Measurements from ENCODE around the gene PPP2R3C. TPM values are rescaled to one million over a fixed set of nuclear protein-coding genes. Genes with fewer than 3 reads are reported as not detected.

The PPP2R3C gene
- total RNA-seq, 2 experiments from 2014 or later, result 48.9 to 51.8 TPM

DNA sequence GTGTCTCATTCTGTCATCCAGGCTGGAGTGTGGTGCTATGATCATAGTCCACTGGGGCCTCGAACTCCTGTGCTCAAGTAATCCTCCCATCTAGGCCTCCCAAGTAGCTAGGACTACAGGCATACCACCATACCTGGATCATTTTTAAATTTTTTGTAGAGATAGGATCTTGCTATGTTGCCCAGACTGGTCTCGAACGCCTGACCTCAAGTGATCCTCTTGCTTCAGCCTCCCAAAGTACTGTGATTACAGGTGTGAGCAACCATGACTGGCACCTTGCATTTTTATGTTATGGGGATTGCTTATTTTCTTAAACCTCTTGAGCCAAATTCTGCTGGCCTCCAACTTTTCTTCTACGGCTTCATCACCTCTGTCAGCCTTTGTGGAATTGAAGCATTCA is 27.4 kb upstream of the PPP2R3C start:
- H3K4me1 Mint-ChIP-seq (ENCODE audit: low read depth), result peaks cover 17% of the 10 kb centered on the region
- no peak overlapping the region for H3K4me3 Mint-ChIP-seq
- H3K27ac Mint-ChIP-seq, result no peak overlapping the region
- no peaks in the 10 kb centered on the region for H3K27me3 Mint-ChIP-seq
- ChIA-PET CTCF (interaction anchor here (1.0 kb wide), 1 partner anchor 8 kb away, joined by 3 read pairs; no protein-coding TSS in a partner anchor), POLR2A (no interaction called here)
- intact Hi-C loops (cut with micrococcal nuclease), result no loop called here
- no peaks in the 10 kb centered on the region for H3K9me3 Mint-ChIP-seq
- DNase-seq, result no peak
- peaks cover 23% of the 10 kb centered on the region for H3K36me3 Mint-ChIP-seq

DNA sequence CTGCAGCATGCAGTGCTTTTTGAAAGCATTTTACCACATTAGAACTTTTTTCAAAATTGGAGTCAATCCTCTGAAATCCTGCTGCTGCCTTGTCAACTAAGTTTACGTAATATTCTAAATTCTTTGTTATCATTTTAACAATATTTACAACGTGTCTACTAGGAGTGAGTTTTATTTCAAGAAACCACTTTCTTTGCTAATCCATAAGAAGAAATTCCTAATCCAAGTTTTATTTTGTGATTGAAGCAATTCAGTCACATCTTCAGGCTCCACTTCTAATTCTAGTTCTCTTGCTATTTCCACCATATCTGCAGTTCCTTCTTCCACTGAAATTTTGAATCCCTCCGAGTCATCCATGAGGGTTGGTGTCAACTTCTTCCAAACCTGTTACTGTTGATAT is 25.9 kb upstream of the PPP2R3C start:
- H3K27me3 Mint-ChIP-seq, result no peaks in the 10 kb centered on the region
- intact Hi-C loops (cut with micrococcal nuclease), result no loop called here
- POLR2A ChIA-PET, result no interaction called here
- peaks cover 16% of the 10 kb centered on the region for H3K4me1 Mint-ChIP-seq (ENCODE audit: low read depth)
- H3K4me3 Mint-ChIP-seq, result no peak overlapping the region
- H3K27ac Mint-ChIP-seq, result no peak overlapping the region
- CTCF ChIA-PET, result interaction anchor here (1.0 kb wide), 1 partner anchor 274 kb away, joined by 3 read pairs; no protein-coding TSS in a partner anchor
- peaks cover 18% of the 10 kb centered on the region for H3K36me3 Mint-ChIP-seq
- no peaks in the 10 kb centered on the region for H3K9me3 Mint-ChIP-seq
- DNase-seq, result no peak

DNA sequence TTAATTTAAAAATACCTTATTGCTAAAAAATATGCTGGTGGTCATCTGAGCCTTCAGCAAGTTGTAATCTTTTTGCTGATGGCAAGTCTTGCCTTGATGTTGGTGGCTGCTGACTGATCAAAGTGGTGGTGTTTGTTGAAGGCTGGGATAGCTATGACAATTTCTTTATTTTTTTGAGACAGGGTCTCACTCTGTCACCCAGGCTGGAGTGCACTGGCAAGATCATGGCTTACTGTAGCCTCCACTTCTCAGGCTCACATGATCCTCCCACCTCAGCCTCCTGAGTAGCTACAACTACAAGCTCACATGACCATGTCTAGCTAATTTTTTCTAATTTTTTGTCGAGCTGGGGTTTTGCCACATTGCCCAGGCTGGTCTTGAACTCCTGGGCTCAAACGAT is 25.4 kb upstream of the PPP2R3C start:
- intact Hi-C loops (cut with micrococcal nuclease), result no loop called here
- H3K9me3 Mint-ChIP-seq, result no peaks in the 10 kb centered on the region
- POLR2A ChIA-PET, result no interaction called here
- no peak overlapping the region for H3K27ac Mint-ChIP-seq
- H3K4me3 Mint-ChIP-seq, result no peak overlapping the region
- H3K27me3 Mint-ChIP-seq, result no peaks in the 10 kb centered on the region
- CTCF ChIA-PET, result interaction anchor here (1.0 kb wide), 1 partner anchor 275 kb away, joined by 3 read pairs; no protein-coding TSS in a partner anchor
- no peak for DNase-seq
- H3K36me3 Mint-ChIP-seq, result peaks cover 18% of the 10 kb centered on the region
- H3K4me1 Mint-ChIP-seq (ENCODE audit: low read depth), result peaks cover 16% of the 10 kb centered on the region

DNA sequence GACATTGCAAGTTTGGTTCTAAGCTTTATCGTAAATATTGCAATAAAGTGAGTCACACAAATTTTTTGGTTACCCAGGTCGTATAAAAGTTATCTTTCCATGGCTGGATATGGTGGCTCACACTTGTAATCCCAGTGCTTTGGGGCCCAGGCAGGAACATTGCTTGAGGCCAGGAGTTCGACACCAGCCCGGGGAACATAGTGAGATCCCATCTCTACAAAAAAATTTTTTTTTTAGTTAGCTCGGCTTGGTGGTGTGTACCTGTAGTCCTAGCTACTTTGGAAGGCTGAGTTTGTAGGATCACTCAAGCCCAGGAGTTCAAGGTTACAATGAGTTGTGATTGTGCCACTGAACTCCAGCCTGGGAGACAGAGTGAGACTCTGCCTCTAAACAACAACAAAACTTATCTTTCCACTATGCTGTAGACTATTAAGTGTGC is 24.9 kb upstream of the PPP2R3C start:
- ChIA-PET CTCF (interaction anchor here (0.7 to 1.7 kb wide), 5 partner anchors 11 to 540 kb away, joined by 3 to 7 read pairs (median 3); no protein-coding TSS in a partner anchor), POLR2A (interaction anchor here (0.7 kb wide), 1 partner anchor 11 kb away, joined by 4 read pairs; no protein-coding TSS in a partner anchor)
- H3K9me3 Mint-ChIP-seq, result no peaks in the 10 kb centered on the region
- no peaks in the 10 kb centered on the region for H3K27me3 Mint-ChIP-seq
- no peak for DNase-seq
- H3K4me3 Mint-ChIP-seq, result no peak overlapping the region
- no peak overlapping the region for H3K27ac Mint-ChIP-seq
- peaks cover 15% of the 10 kb centered on the region for H3K36me3 Mint-ChIP-seq
- H3K4me1 Mint-ChIP-seq (ENCODE audit: low read depth), result peaks cover 16% of the 10 kb centered on the region
- intact Hi-C loops (cut with micrococcal nuclease), result loop anchor here (1.0 kb wide), 1 partner anchor 11 kb away; no protein-coding TSS in a partner anchor

DNA sequence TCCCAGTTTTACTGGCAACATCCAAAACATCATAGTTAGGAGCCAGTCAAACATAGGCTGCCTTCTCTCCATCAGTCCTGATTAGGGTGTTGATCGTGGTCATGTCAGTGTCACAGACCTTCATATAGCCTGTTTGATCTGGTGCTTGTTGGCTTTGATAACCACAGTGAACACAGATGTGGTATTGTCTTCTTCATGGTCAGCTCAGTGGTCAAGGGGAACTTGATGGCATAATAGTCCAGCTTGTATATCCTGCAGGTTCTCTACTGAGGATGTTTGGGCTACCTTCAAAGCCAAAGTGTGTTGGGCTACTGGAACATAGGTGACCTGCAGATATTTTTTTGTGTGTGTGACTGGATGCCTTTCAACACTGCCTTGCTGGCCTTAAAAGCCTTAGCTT is 22.2 kb upstream of the PPP2R3C start:
- peaks cover 8% of the 10 kb centered on the region for H3K36me3 Mint-ChIP-seq
- H3K9me3 Mint-ChIP-seq, result no peaks in the 10 kb centered on the region
- CTCF ChIA-PET, result interaction anchor here (1.0 kb wide), 1 partner anchor 269 kb away, joined by 5 read pairs; no protein-coding TSS in a partner anchor
- peaks cover 11% of the 10 kb centered on the region for H3K4me1 Mint-ChIP-seq (ENCODE audit: low read depth)
- intact Hi-C loops (cut with micrococcal nuclease), result loop anchor here (5.0 kb wide), 3 partner anchors 83 to 543 kb away; partner anchors contain the start of gene PSMA6
- POLR2A ChIA-PET, result no interaction called here
- H3K27ac Mint-ChIP-seq, result no peak overlapping the region
- H3K27me3 Mint-ChIP-seq, result no peaks in the 10 kb centered on the region
- no peak for DNase-seq
- H3K4me3 Mint-ChIP-seq, result no peak overlapping the region

DNA sequence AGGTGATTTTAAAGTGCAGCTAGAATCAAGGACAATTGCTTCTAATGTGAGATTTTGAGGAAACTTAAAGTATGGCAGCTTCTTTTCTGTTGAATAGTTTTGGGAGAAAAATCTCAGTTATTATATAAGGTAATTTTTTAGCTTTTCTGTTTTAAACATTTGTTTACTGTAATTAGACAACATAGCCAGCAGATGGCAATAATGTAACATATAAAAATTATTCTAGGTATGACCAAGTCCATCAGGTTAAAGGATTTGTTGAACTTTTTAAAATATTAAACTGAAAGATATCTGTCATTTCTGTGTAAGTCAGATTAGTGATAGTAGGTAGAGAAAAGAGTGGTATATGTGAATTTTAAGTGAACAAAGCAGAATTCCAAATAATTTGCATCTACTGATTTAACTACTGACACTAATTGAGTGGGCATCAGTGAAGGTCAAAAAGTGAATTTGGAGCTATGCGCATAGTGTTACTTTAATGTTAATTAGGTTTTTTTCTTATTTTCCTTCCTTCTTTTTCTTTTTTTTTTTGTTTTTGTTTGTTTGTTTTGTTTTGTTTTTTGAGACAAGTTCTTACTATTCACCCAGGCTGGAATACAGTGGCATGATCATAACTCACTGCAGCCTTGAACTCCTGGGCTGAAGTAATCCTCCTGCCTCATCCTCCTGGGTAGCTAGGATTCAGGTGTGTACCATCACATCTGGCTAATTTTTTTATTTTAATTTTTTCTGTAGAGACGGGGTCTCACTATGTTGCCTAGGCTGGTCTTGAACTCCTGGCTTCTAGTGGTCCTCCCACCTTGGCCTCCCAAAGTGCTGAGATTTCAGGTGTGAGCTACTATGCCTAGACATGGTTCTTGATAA is 19.2 kb upstream of the PPP2R3C start:
- intact Hi-C loops (cut with micrococcal nuclease), result loop anchor here (1.0 to 5.0 kb wide), 4 partner anchors 86 to 546 kb away; partner anchors contain the start of gene PSMA6
- H3K27me3 Mint-ChIP-seq, result no peaks in the 10 kb centered on the region
- ChIA-PET POLR2A (interaction anchor here (0.9 to 1.6 kb wide), 2 partner anchors 263 to 264 kb away, joined by 3 to 6 read pairs; no protein-coding TSS in a partner anchor), CTCF (interaction anchor here (0.5 to 3.6 kb wide), 23 partner anchors 9 to 286 kb away, joined by 3 to 42 read pairs (median 4); partner anchors contain the start of gene NFKBIA)
- no peak overlapping the region for H3K27ac Mint-ChIP-seq
- H3K4me1 Mint-ChIP-seq (ENCODE audit: low read depth), result peaks cover 17% of the 10 kb centered on the region
- no peak overlapping the region for H3K4me3 Mint-ChIP-seq
- no peaks in the 10 kb centered on the region for H3K9me3 Mint-ChIP-seq
- DNase-seq, result no peak
- peaks cover 2% of the 10 kb centered on the region for H3K36me3 Mint-ChIP-seq

DNA sequence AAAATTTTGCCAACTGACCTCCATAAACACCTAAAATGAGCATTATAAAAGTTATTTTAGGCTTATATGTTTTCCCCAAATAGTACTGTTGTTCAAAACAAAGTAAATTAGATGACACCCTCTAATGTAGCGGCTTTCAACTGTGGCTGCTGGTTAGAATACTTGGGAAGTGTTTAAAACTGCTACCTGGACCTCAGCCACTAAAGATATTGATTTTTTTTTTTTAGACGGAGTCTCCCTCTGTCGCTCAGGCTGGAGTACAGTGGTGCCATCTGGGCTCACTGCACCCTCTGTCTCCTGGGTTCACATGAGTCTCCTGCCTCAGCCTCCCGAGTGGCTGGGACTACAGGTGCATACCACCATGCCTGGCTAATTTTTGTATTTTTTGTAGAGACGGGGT is 16.8 kb upstream of the PPP2R3C start:
- Mint-ChIP-seq H3K4me3 (no peak overlapping the region), H3K27me3 (no peaks in the 10 kb centered on the region), H3K36me3 (peaks cover 11% of the 10 kb centered on the region), H3K9me3 (no peaks in the 10 kb centered on the region), H3K27ac (no peak overlapping the region), H3K4me1 (ENCODE audit: low read depth) (peaks cover 22% of the 10 kb centered on the region)
- ChIA-PET POLR2A (no interaction called here), CTCF (interaction anchor here (0.5 kb wide), 1 partner anchor 71 kb away, joined by 5 read pairs; no protein-coding TSS in a partner anchor)
- intact Hi-C loops (cut with micrococcal nuclease), result no loop called here
- no peak for DNase-seq

DNA sequence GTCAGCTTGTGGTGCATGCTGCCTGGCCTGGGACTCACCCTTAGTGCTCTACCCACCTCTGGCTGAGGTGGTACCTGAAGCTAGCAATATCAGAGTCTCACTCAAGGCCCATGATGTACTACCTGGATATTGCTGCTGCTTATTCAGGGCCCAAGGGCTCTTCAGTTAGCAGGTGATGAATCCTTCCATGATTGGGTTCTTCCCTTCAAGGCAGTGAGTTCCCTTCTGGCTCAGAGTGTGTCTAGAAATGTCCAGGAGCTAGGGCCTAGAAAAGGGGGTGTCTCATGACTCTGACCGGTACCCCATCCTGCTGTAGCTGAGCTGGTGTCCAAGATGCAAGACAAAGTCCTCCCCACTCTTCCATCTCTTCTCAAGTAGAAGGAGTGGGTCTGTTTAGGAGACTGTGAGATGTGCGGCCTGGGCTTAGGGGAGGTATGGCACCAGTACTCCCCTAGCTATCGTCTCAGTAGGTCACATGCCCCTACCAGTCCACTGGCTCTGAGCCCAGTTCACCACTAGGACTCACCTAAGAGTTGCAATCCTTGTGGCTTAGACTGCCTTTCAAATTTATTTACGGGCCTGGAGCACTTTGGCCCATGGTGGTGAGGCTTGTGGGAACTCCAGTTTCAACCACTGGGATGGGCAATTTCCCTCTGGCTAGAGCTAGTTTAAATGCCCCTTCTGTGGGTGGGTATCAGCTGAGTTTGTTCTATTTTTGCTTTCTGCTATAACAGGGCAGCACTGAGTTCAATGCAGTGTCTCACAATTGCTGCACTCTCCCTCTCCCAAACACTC is 12.7 kb upstream of the PPP2R3C start:
- Mint-ChIP-seq H3K4me1 (ENCODE audit: low read depth) (peaks cover 24% of the 10 kb centered on the region), H3K36me3 (peaks cover 23% of the 10 kb centered on the region), H3K4me3 (no peak overlapping the region), H3K27me3 (no peaks in the 10 kb centered on the region), H3K27ac (no peak overlapping the region), H3K9me3 (no peaks in the 10 kb centered on the region)
- DNase-seq, result no peak
- CTCF ChIA-PET, result interaction anchor here (1.2 to 1.4 kb wide), 3 partner anchors 12 to 280 kb away, joined by 3 to 7 read pairs (median 4); no protein-coding TSS in a partner anchor
- POLR2A ChIA-PET, result interaction anchor here (0.9 kb wide), 1 partner anchor 11 kb away, joined by 5 read pairs; no protein-coding TSS in a partner anchor
- intact Hi-C loops (cut with micrococcal nuclease), result loop anchor here (1.0 kb wide), 1 partner anchor 12 kb away; no protein-coding TSS in a partner anchor

DNA sequence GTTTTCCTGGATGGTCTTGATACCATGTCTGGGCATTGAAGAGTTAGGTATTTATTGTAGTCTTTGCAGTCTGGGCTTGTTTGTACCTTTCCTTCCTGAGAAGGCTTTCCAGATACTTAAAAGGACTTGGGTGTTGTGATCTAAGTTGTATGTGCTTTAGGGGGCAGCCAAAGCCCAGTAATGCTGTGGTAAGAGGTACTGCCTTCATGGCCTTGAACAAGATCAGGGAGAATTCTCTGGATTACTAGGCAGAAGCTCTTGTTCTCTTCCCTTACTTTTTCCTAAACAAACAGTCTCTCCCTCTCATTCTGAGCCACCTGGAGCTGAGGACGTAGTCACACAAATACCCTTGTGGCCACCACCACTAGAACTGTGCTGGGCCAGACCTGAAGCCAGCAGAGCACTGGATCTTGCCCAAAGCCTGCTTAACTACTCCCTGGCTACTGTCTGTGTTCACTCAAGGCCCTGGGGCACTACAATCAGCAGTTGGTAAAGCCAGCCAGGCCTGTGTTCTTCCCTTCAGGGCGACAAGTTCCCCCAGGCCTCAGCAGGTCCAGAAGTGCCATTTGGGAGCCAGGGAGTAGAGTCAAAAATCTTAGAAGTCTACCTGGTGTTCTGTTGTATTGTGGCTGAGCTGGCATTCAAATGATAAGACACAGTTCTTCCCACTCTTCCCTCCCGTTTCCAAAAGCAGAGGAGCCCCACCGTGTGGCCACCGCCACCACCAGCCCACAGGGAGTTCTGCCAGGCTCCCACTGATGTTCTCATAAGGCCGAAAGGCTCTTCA is 11.9 kb upstream of the PPP2R3C start:
- Mint-ChIP-seq H3K9me3 (no peaks in the 10 kb centered on the region), H3K4me1 (ENCODE audit: low read depth) (peaks cover 27% of the 10 kb centered on the region), H3K27me3 (no peaks in the 10 kb centered on the region), H3K27ac (no peak overlapping the region), H3K4me3 (no peak overlapping the region), H3K36me3 (peaks cover 26% of the 10 kb centered on the region)
- intact Hi-C loops (cut with micrococcal nuclease), result no loop called here
- ChIA-PET POLR2A (interaction anchor here (0.9 kb wide), 1 partner anchor 10 kb away, joined by 5 read pairs; no protein-coding TSS in a partner anchor), CTCF (interaction anchor here (1.2 kb wide), 3 partner anchors 22 to 280 kb away, joined by 3 to 4 read pairs (median 4); no protein-coding TSS in a partner anchor)
- DNase-seq, result no peak

DNA sequence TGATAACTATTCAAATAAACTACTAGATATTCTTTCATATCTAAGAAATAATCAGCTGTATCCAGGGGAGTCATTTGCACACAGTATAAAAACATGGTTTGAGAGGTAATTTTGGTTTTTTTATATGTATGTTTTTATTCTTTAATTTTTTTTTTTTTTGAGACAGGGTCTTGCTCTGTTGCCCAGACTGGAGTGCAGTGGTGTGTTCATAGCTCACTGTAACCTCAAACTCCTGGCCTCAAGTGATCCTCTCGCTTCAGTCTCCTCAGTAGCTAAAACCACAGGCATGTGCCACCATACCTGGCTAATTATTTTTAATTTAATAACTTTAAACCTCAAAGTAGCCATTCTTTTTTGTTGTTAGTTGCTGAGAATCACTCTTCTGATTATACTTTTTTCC is 2.3 kb upstream of the PPP2R3C start:
- intact Hi-C loops (cut with micrococcal nuclease), result loop anchor here (5.0 kb wide), 1 partner anchor 662 kb away; the partner anchor contains the start of gene SPTSSA
- peak overlapping the region; percentile 82 for H3K4me3 Mint-ChIP-seq
- CTCF ChIA-PET, result interaction anchor here (0.5 to 1.5 kb wide), 4 partner anchors 161 to 292 kb away, joined by 3 to 6 read pairs (median 3); no protein-coding TSS in a partner anchor
- H3K27ac Mint-ChIP-seq, result no peak overlapping the region
- peaks cover 60% of the 10 kb centered on the region for H3K4me1 Mint-ChIP-seq (ENCODE audit: low read depth)
- H3K27me3 Mint-ChIP-seq, result no peaks in the 10 kb centered on the region
- H3K9me3 Mint-ChIP-seq, result no peaks in the 10 kb centered on the region
- no peak for DNase-seq
- peaks cover 29% of the 10 kb centered on the region for H3K36me3 Mint-ChIP-seq
- POLR2A ChIA-PET, result interaction anchor here (1.4 to 3.7 kb wide), 3 partner anchors 10 to 279 kb away, joined by 5 to 47 read pairs (median 8); partner anchors contain the start of genes NFKBIA and SRP54

DNA sequence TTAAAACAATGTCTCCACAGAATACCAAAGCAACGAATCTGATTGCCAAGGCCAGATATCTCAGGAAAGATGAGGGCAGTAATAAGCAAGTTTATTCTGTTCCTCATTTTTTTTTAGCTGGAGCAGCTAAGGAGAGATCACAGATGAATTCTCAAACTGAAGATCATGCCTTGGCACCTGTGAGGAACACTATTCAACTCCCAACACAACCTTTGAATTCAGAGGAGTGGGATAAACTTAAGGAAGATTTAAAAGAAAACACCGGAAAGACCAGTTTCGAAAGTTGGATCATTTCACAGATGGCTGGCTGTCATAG is 1.6 kb upstream of the PPP2R3C start:
- Mint-ChIP-seq H3K4me1 (ENCODE audit: low read depth) (peaks cover 61% of the 10 kb centered on the region), H3K36me3 (peaks cover 25% of the 10 kb centered on the region)

More for the DNA sequence above, 1.6 kb upstream of the PPP2R3C start:
- Mint-ChIP-seq H3K27me3 (no peaks in the 10 kb centered on the region), H3K4me3 (peak overlapping the region; percentile 82), H3K27ac (peak overlapping the region; percentile 99), H3K9me3 (no peaks in the 10 kb centered on the region)
- CTCF ChIA-PET, result interaction anchor here (0.5 to 1.5 kb wide), 6 partner anchors 28 to 293 kb away, joined by 3 to 6 read pairs (median 3); no protein-coding TSS in a partner anchor
- intact Hi-C loops (cut with micrococcal nuclease), result loop anchor here (2.0 to 5.0 kb wide), 3 partner anchors 193 to 661 kb away; partner anchors contain the start of genes SNX6 and SPTSSA
- POLR2A ChIA-PET, result interaction anchor here (1.3 to 3.7 kb wide), 7 partner anchors 11 to 293 kb away, joined by 4 to 47 read pairs (median 6); partner anchors contain the start of genes NFKBIA, PSMA6 and SRP54
- DNase-seq, result no peak
